HCT116 (cell line): ENCODE data around the gene MAML1. TPM values are rescaled to one million over a fixed set of nuclear protein-coding genes. Genes with fewer than 3 reads are reported as not detected.

Experiments used
- ATAC-seq: fragments of 200-7000 bp; cut with Tn5 transposase; 2 replicates; pipeline ENCODE4 v1.9.1; 2020; ENCODE audit warnings: mild to moderate bottlenecking, moderate library complexity
- BruUV-seq: library from RNA; stranded (reverse); fragments of 400-500 nt; replicated peaks from 2 replicates; lab custom pipeline; 2021; lab: Mats Ljungman, UMichigan
- CTCF ChIA-PET: fragments of 300-600 bp; sonication (Branson Sonifier 250); formaldehyde crosslinking; loops from one replicate; lab custom pipeline; 2021; ENCODE audit warnings: antibody characterized with exemption; lab: Charles Lee
- POLR2A ChIA-PET: fragments of 300-600, 350-600 bp; sonication (Branson Sonifier 250); formaldehyde crosslinking; loops from one replicate; lab custom pipeline; 2021; ENCODE audit warnings: antibody characterized with exemption; lab: Charles Lee
- RAD21 ChIA-PET, 2 experiments: fragments of 300-600 bp; sonication (Branson Sonifier 250); formaldehyde crosslinking; loops; one replicate each; lab custom pipeline; 2023; ENCODE audit warnings: low total read pairs in 2 of 2; ENCODE audit not compliant: uncharacterized antibody in 2 of 2, unreplicated experiment in 2 of 2, low non-redundant PET in 1 of 2; lab: Charles Lee
- DNase-seq: peaks from one replicate; pipeline ENCODE4 v3.0.0-alpha.2; 2010; ENCODE audit warnings: low read depth, low spot score
- H2AFZ ChIP-seq: fragments of 200-600 bp; shearing (Covaris generic), sonication (generic); 2 replicates; pipeline ENCODE4 v1.6.1; 2017; ENCODE audit warnings: low read depth, mixed run types, mixed read lengths, antibody characterized with exemption, low read length; ENCODE audit not compliant: poor library complexity, severe bottlenecking
- H3K27ac ChIP-seq: 2 replicates; pipeline ENCODE4 v1.5.1; 2012; ENCODE audit warnings: low read depth, low read length
- H3K27me3 ChIP-seq: fragments of 200-600 bp; sonication (generic); 2 replicates; pipeline ENCODE4 v1.6.1; 2016; ENCODE audit warnings: mixed run types, low read length, mixed read lengths; ENCODE audit not compliant: insufficient read depth
- H3K36me3 ChIP-seq, 2 experiments: fragments of 200-500 bp in 1 of 2; fragments of 200-600 bp in 1 of 2; sonication (Bioruptor generic) in 1 of 2; sonication (generic) in 1 of 2; 2 replicates each; pipeline versions ENCODE4 v1.5.1 to v1.6.1; 2014 to 2016; ENCODE audit warnings: low read length in 2 of 2, inconsistent platforms in 1 of 2, mixed read lengths in 1 of 2, mixed run types in 1 of 2; ENCODE audit not compliant: insufficient read depth in 2 of 2, control insufficient read depth in 1 of 2
- H3K4me1 ChIP-seq, 2 experiments: fragments of 200-600 bp in 1 of 2; sonication (generic) in 1 of 2; 2 replicates each; pipeline versions ENCODE4 v1.5.1 to v1.6.1; 2012 to 2017; ENCODE audit warnings: low read length in 2 of 2, inconsistent platforms in 1 of 2, mild to moderate bottlenecking in 1 of 2, mixed read lengths in 1 of 2, mixed run types in 1 of 2, moderate library complexity in 1 of 2; ENCODE audit not compliant: insufficient read depth in 2 of 2, control insufficient read depth in 1 of 2
- H3K4me2 ChIP-seq: fragments of 200-600 bp; sonication (generic); 2 replicates; pipeline ENCODE4 v1.6.1; 2017; ENCODE audit warnings: mixed run types, low read length, mixed read lengths
- H3K4me3 ChIP-seq, 2 experiments: fragments of 200-600 bp in 1 of 2; sonication (generic) in 1 of 2; replicated peaks in 1 of 2; 2 replicates each; pipeline ENCODE4 v1.5.1; 2011 to 2016; ENCODE audit warnings: low read length in 2 of 2, control low read depth in 1 of 2, low read depth in 1 of 2, mild to moderate bottlenecking in 1 of 2, mixed read lengths in 1 of 2, mixed run types in 1 of 2
- H3K79me2 ChIP-seq: fragments of 200-600 bp; sonication (generic); 2 replicates; pipeline ENCODE4 v1.6.1; 2017; ENCODE audit warnings: mild to moderate bottlenecking, mixed run types, low read length, moderate library complexity, mixed read lengths; ENCODE audit not compliant: insufficient read depth
- H3K9ac ChIP-seq: fragments of 200-600 bp; sonication (generic); 2 replicates; pipeline ENCODE4 v1.6.1; 2016; ENCODE audit warnings: low read length, mixed read lengths
- H3K9me2 ChIP-seq: fragments of 200-600 bp; sonication (generic), shearing (Covaris generic); 2 replicates; pipeline ENCODE4 v1.6.1; 2017; ENCODE audit warnings: mixed run types, mild to moderate bottlenecking, moderate library complexity; ENCODE audit not compliant: insufficient read depth
- H3K9me3 ChIP-seq, 2 experiments: fragments of 200-500 bp in 1 of 2; fragments of 200-600 bp in 1 of 2; sonication (Bioruptor generic) in 1 of 2; sonication (generic) in 1 of 2; 2 replicates each; pipeline ENCODE4 v1.6.1; 2014 to 2017; ENCODE audit warnings: low read length in 2 of 2, mixed read lengths in 2 of 2, inconsistent platforms in 1 of 2, low read depth in 1 of 2, mild to moderate bottlenecking in 1 of 2, mixed run types in 1 of 2, moderate library complexity in 1 of 2; ENCODE audit not compliant: control insufficient read depth in 1 of 2, insufficient read depth in 1 of 2
- H4K20me1 ChIP-seq: fragments of 200-600 bp; sonication (generic), shearing (Covaris generic); 2 replicates; pipeline ENCODE4 v1.6.1; 2017; ENCODE audit warnings: mixed run types, mild to moderate bottlenecking, moderate library complexity; ENCODE audit not compliant: insufficient read depth
- CTCF ChIP-seq, 3 experiments: fragments of 200-600 bp in 1 of 3; sonication (generic) in 1 of 3; IDR thresholded peaks in 2 of 3; conservative IDR thresholded peaks in 1 of 3; 2 replicates each; pipeline ENCODE4 v1.5.1; 2012 to 2017; ENCODE audit warnings: low read depth in 2 of 3, low read length in 2 of 3, antibody characterized with exemption in 1 of 3, borderline replicate concordance in 1 of 3, control low read depth in 1 of 3, mild to moderate bottlenecking in 1 of 3, mixed read lengths in 1 of 3, mixed run types in 1 of 3, moderate library complexity in 1 of 3; ENCODE audit not compliant: insufficient read depth in 1 of 3
- EZH2 ChIP-seq: fragments of 200-600 bp; sonication (generic); IDR thresholded peaks from 2 replicates; pipeline ENCODE4 v1.6.1; 2017; ENCODE audit warnings: antibody characterized with exemption, mixed run types
- EZH2phosphoT487 ChIP-seq: fragments of 200-600 bp; IDR thresholded peaks from 2 replicates; pipeline ENCODE4 v1.6.1; 2018; ENCODE audit warnings: antibody characterized with exemption, borderline replicate concordance
- POLR2AphosphoS5 ChIP-seq: IDR thresholded peaks from 2 replicates; pipeline ENCODE4 v1.6.1; 2011; ENCODE audit warnings: mild to moderate bottlenecking, low read depth, low read length, moderate library complexity
- intact Hi-C: fragments of 100-400 bp; cut with micrococcal nuclease; formaldehyde crosslinking; loops from 2 replicates; pipeline ENCODE4 v1.10.0; 2022
- total RNA-seq: library from RNA; stranded (reverse); gene quantifications from one replicate; pipeline ENCODE4 v1.2.1, GENCODE V29; 2021; ENCODE audit not compliant: unreplicated experiment

The MAML1 gene
- total RNA-seq, 1 experiment from 2014 or later = 29.5 TPM

- H3K4me1 ChIP-seq = peaks cover 31 to 46% of the 10 kb centered on the region in 2 experiments
- CTCF ChIA-PET = interaction anchor here (0.8 to 2.7 kb wide), 9 partner anchors 9 to 289 kb away, joined by 3 to 8 read pairs (median 4); partner anchors contain the start of genes SQSTM1 and TBC1D9B
- DNase-seq = no peak
Measured at GRCh38 chr5:179801304-179802206, 68.9 kb downstream of the MAML1 start.

More at GRCh38 chr5:179801304-179802206, 68.9 kb downstream of the MAML1 start:
- ChIA-PET RAD21 (interaction anchor here in 1 of 2 experiments (0.5 kb wide), 1 partner anchor 16 kb away, joined by 3 read pairs; no protein-coding TSS in a partner anchor), POLR2A (interaction anchor here (1.1 to 1.2 kb wide), 2 partner anchors 19 to 178 kb away, joined by 4 read pairs; partner anchors contain the start of genes HNRNPH1 and SQSTM1)
- TF ChIP-seq EZH2 (no peak), CTCF (IDR thresholded peaks at IDR 0.05 in 2 of 3, conservative IDR thresholded peaks at IDR 0.05 in 1 of 3; ENCODE audit: borderline replicate concordance in 1 of 3, insufficient read depth in 1 of 3, low read depth in 2 of 3, low read length in 2 of 3) (peak in 2 of 3 experiments; percentile 77 to 85; a peak in 4 of 6 replicates), EZH2phosphoT487 (no peak), POLR2AphosphoS5 (peak; percentile 48)
- Histone ChIP-seq H3K9me2 (no peaks in the 10 kb centered on the region), H3K36me3 (peaks cover 5 to 20% of the 10 kb centered on the region in 2 experiments; a peak in 1 of 4 replicates), H3K27me3 (no peaks in the 10 kb centered on the region), H3K79me2 (peaks cover 41% of the 10 kb centered on the region), H3K4me2 (no peak overlapping the region), H2AFZ (no peak overlapping the region), H3K9ac (no peak overlapping the region), H4K20me1 (no peaks in the 10 kb centered on the region), H3K27ac (peak overlapping the region; percentile 28; the same call in 1 of the 2 replicates), H3K9me3 (no peaks in the 10 kb centered on the region), H3K4me3 (no peak overlapping the region)
- intact Hi-C loops = loop anchor here (2.0 to 5.0 kb wide), 3 partner anchors 57 to 291 kb away; partner anchors contain the start of genes MRNIP and TBC1D9B
- no TSS peak for BruUV-seq
- ATAC-seq = peak; percentile 67
